ENCODE data around the gene TMEM114. TPM values are rescaled to one million over a fixed set of nuclear protein-coding genes. Genes with fewer than 3 reads are reported as not detected.

The TMEM114 gene
- total RNA-seq, 1 experiment from 2014 or later: not detected

DNA sequence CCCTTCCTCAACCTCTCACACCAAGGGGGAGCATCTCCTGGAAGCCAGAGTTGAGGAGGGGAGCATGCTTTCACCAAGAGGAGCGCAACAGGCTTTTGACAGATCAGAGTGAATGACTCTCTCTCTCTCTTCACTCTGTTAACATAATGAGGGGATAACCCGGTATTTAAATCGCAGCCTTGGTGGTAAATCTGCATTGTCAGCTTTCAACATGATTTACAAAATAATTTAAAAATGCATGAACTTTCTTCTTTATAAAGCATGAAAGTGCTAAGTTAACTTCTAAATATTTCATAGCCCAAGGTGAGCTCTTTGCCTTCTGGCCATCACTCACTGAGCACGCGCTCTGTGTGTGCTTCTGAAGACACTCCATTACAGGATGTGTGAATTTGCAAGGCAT lies 61.8 kb downstream of the TMEM114 start:
- no peak overlapping the region for H3K27ac ChIP-seq
- H3K27me3 ChIP-seq: no peaks in the 10 kb centered on the region; the same call in none of the 2 replicates
- H3K4me1 ChIP-seq: no peaks in the 10 kb centered on the region
- DNase-seq: no peak
- no peaks in the 10 kb centered on the region for H3K36me3 ChIP-seq
- no peak overlapping the region for H3K4me3 ChIP-seq
- H3K9me3 ChIP-seq (replicated peaks): no peaks in the 10 kb centered on the region

DNA sequence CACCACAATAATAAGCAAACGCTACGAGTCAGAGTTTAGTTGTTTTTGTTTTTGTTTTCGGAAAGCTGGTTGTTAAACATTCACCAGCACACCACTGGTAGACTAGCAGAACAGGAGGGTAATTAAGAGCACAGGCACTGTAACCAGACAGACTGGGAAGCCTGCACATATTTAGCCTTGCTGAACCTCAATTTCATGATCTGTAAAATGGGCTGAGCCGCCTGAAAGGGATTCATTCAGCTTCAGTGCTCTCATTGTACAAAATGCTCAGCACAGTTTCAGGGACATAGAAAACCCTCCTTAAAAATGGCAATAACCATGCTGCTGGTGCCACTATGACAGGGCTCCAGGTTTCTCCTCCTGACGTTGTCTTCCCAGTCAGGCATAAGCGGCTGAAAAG lies 66.4 kb downstream of the TMEM114 start:
- Histone ChIP-seq H3K4me3 (no peak overlapping the region), H3K4me1 (no peaks in the 10 kb centered on the region), H3K27me3 (no peaks in the 10 kb centered on the region), H3K36me3 (no peaks in the 10 kb centered on the region), H3K9me3 (replicated peaks) (no peaks in the 10 kb centered on the region), H3K27ac (no peak overlapping the region)
- no peak for DNase-seq

DNA sequence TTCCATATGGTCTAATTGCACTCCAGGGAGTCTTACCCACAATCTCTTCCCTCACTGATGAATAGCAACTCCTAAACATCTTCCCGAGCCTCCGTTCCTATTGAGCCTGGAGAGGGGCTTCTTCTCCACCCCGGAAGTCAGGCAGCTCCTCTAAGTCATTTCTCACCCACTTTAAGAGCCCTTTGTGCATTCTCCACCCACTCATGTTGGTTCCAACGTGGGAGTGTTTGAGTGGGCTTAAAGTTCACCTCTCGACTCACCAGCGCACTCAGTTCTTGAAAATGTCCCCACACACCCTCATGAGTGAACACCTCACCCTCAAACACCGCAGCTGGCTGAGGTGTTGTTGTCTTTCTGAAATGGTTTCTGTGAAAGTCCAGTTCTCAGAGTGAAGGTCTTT lies 67.6 kb downstream of the TMEM114 start:
- DNase-seq: no peak
- Histone ChIP-seq H3K36me3 (no peaks in the 10 kb centered on the region), H3K27ac (no peak overlapping the region), H3K9me3 (replicated peaks) (no peaks in the 10 kb centered on the region), H3K4me3 (no peak overlapping the region), H3K27me3 (no peaks in the 10 kb centered on the region), H3K4me1 (no peaks in the 10 kb centered on the region)

DNA sequence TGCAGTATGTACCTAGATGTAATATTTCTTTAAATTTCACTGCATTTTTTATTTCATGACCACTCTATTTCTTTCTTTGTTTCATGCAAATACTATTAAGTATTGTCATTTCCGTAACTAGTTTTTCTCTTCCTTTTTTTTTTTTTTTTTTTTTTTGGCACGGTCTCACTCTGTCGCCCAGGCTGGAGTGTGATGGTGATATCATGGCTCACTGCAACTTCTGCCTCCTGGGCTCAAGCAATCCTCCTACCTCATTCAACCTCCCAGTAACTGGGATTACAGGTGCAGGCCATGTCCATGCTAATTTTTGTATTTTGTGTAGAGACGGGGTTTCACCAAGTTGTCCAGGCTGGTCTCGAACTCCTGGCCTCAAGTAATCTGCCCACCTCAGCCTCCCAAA lies 70.7 kb downstream of the TMEM114 start:
- DNase-seq: no peak
- no peaks in the 10 kb centered on the region for H3K27me3 ChIP-seq
- H3K36me3 ChIP-seq: no peaks in the 10 kb centered on the region
- no peaks in the 10 kb centered on the region for H3K9me3 ChIP-seq (replicated peaks)
- H3K4me3 ChIP-seq: no peak overlapping the region
- no peak overlapping the region for H3K27ac ChIP-seq
- H3K4me1 ChIP-seq: no peaks in the 10 kb centered on the region

Other genes starting within 250 kb of the TMEM114 start
- gene METTL22, start 31.2 kb upstream of the TMEM114 start, total RNA-seq (2014; rRNA removed; shearing (Covaris generic)): 11.3 and 15.2 TPM in 2 replicates
- 79.1 and 80.0 TPM in 2 replicates for gene ABAT, start 84.1 kb upstream of the TMEM114 start, total RNA-seq (2014; rRNA removed; shearing (Covaris generic))
- 4.1 and 5.1 TPM in 2 replicates for gene TMEM186, start 207.1 kb upstream of the TMEM114 start, total RNA-seq (2014; rRNA removed; shearing (Covaris generic))
- 31.1 and 40.3 TPM in 2 replicates for gene PMM2, start 207.3 kb upstream of the TMEM114 start, total RNA-seq (2014; rRNA removed; shearing (Covaris generic))

Measured in SJCRH30 (cell line).